Hepatocyte (in vitro differentiated cells): ENCODE measurements around the gene HPCAL1. TPM values are rescaled to one million over a fixed set of nuclear protein-coding genes. Genes with fewer than 3 reads are reported as not detected.
A peak's percentile ranks its signal among the peaks of the same experiment; 100 is the strongest.

Experiments used
- DNase-seq: peaks from one replicate; pipeline ENCODE4 v3.0.0-alpha.2; 2016; ENCODE audit warnings: low spot score
- H2AFZ ChIP-seq: fragments of 200-600 bp; sonication (generic); 2 replicates; pipeline ENCODE4 v1.6.0; 2016; ENCODE audit warnings: antibody characterized with exemption, mild to moderate bottlenecking
- H3K27ac ChIP-seq: fragments of 200-600 bp; sonication (generic); 2 replicates; pipeline ENCODE4 v1.5.1; 2016; ENCODE audit warnings: mild to moderate bottlenecking
- H3K27me3 ChIP-seq: fragments of 200-600 bp; sonication (generic); 2 replicates; pipeline ENCODE4 v1.6.1; 2016
- H3K36me3 ChIP-seq: fragments of 200-600 bp; sonication (generic); replicated peaks from 2 replicates; pipeline ENCODE4 v1.5.1; 2016; ENCODE audit warnings: low read depth; ENCODE audit not compliant: insufficient read depth
- H3K4me1 ChIP-seq: fragments of 200-600 bp; sonication (generic); 2 replicates; pipeline ENCODE4 v1.5.1; 2016; ENCODE audit warnings: mild to moderate bottlenecking, moderate library complexity; ENCODE audit not compliant: insufficient read depth
- H3K4me2 ChIP-seq: fragments of 200-600 bp; sonication (generic); 2 replicates; pipeline ENCODE4 v1.6.0; 2016
- H3K4me3 ChIP-seq: fragments of 200-600 bp; sonication (generic); 2 replicates; pipeline ENCODE4 v1.5.1; 2016; ENCODE audit warnings: mild to moderate bottlenecking
- H3K79me2 ChIP-seq: fragments of 200-600 bp; sonication (generic); 2 replicates; pipeline ENCODE4 v1.6.0; 2017; ENCODE audit warnings: mild to moderate bottlenecking
- H3K9me2 ChIP-seq: fragments of 200-600 bp; sonication (generic); replicated peaks from 2 replicates; pipeline ENCODE4 v1.6.0; 2017; ENCODE audit warnings: mild to moderate bottlenecking; ENCODE audit not compliant: insufficient read depth
- H3K9me3 ChIP-seq: fragments of 200-600 bp; sonication (generic); 2 replicates; pipeline ENCODE4 v1.5.1; 2016; ENCODE audit warnings: low read depth, mild to moderate bottlenecking
- H4K20me1 ChIP-seq: fragments of 200-600 bp; sonication (generic); 2 replicates; pipeline ENCODE4 v1.6.0; 2016; ENCODE audit warnings: mild to moderate bottlenecking; ENCODE audit not compliant: insufficient read depth, poor library complexity, severe bottlenecking
- EZH2 ChIP-seq: fragments of 200-600 bp; sonication (generic); IDR thresholded peaks from 2 replicates; pipeline ENCODE4 v1.6.1; 2016; ENCODE audit warnings: antibody characterized with exemption, mild to moderate bottlenecking, borderline replicate concordance
- EZH2phosphoT487 ChIP-seq: fragments of 200-600 bp; sonication (generic); IDR thresholded peaks from one replicate; pipeline ENCODE4 v1.6.1; 2018; ENCODE audit warnings: antibody characterized with exemption, mild to moderate bottlenecking, low read depth, moderate library complexity; ENCODE audit not compliant: unreplicated experiment, severe bottlenecking
- WGBS: methylation state at CpG from one replicate; pipeline ENCODE4 v1.1.6; 2016; ENCODE audit warnings: low lambda C conversion rate; ENCODE audit errors: missing lambda C conversion rate; 5-methylcytosine and 5-hydroxymethylcytosine counted together
- polyA plus RNA-seq: library from polyadenylated mRNA; unstranded; fragments of >200 nt; fragmentation: Nextera tagmentation; extraction: Ambion mirVana; gene quantifications from 2 replicates; pipeline ENCODE4 v1.2.1, GENCODE V29; 2016
- total RNA-seq: library from RNA; depleted of rRNA; stranded (reverse); fragments of >200 nt; gene quantifications from 2 replicates; pipeline ENCODE4 v1.2.3, GENCODE V29; 2014
- TF ChIP-seq, protein P1 (sequence below): fragments of 200-600 bp; sonication (generic); IDR thresholded peaks from 2 replicates; pipeline ENCODE4 v1.5.1; 2016; ENCODE audit warnings: antibody characterized with exemption, mild to moderate bottlenecking; ENCODE audit not compliant: poor library complexity

The HPCAL1 gene
- total and polyA plus RNA-seq, 2 experiments from 2014 or later: 22.5 to 39.1 TPM

DNA sequence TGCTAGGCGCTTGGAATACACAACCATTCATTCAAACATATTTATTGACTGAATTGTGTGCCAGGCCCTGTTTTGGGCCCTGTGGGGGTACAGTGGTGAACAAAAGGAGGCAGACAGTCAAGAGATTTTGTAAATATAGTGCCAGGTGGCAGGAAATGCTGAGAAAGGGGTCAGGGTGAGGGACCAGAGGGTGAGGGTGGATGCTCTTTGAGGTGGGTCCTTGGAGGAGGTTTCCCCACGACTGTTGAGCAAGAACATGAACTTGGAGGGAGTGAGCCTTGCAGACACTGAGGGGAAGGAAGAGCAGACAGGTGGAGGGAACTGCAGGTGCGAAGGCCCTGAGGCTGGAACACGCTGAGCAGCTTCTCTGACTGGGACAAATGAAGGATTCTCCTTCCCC, 104.7 kb downstream of the HPCAL1 start:
- H3K27ac ChIP-seq: peak overlapping the region; percentile 75
- H4K20me1 ChIP-seq: no peaks in the 10 kb centered on the region
- H3K4me3 ChIP-seq: no peak overlapping the region
- H3K4me2 ChIP-seq: no peak overlapping the region
- no peaks in the 10 kb centered on the region for H3K79me2 ChIP-seq
- no peaks in the 10 kb centered on the region for H3K9me3 ChIP-seq
- no peak for DNase-seq
- H3K27me3 ChIP-seq: no peaks in the 10 kb centered on the region
- H2AFZ ChIP-seq: no peak overlapping the region
- WGBS: 89% methylated on average over 4 of the region's 4 CpGs
- H3K4me1 ChIP-seq: peaks cover 13% of the 10 kb centered on the region
- H3K36me3 ChIP-seq: no peaks in the 10 kb centered on the region
- H3K9me2 ChIP-seq: no peaks in the 10 kb centered on the region
- TF ChIP-seq, protein P1, sequence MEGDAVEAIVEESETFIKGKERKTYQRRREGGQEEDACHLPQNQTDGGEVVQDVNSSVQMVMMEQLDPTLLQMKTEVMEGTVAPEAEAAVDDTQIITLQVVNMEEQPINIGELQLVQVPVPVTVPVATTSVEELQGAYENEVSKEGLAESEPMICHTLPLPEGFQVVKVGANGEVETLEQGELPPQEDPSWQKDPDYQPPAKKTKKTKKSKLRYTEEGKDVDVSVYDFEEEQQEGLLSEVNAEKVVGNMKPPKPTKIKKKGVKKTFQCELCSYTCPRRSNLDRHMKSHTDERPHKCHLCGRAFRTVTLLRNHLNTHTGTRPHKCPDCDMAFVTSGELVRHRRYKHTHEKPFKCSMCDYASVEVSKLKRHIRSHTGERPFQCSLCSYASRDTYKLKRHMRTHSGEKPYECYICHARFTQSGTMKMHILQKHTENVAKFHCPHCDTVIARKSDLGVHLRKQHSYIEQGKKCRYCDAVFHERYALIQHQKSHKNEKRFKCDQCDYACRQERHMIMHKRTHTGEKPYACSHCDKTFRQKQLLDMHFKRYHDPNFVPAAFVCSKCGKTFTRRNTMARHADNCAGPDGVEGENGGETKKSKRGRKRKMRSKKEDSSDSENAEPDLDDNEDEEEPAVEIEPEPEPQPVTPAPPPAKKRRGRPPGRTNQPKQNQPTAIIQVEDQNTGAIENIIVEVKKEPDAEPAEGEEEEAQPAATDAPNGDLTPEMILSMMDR: no peak
- TF ChIP-seq EZH2: no peak
- no peak for TF ChIP-seq EZH2phosphoT487

DNA sequence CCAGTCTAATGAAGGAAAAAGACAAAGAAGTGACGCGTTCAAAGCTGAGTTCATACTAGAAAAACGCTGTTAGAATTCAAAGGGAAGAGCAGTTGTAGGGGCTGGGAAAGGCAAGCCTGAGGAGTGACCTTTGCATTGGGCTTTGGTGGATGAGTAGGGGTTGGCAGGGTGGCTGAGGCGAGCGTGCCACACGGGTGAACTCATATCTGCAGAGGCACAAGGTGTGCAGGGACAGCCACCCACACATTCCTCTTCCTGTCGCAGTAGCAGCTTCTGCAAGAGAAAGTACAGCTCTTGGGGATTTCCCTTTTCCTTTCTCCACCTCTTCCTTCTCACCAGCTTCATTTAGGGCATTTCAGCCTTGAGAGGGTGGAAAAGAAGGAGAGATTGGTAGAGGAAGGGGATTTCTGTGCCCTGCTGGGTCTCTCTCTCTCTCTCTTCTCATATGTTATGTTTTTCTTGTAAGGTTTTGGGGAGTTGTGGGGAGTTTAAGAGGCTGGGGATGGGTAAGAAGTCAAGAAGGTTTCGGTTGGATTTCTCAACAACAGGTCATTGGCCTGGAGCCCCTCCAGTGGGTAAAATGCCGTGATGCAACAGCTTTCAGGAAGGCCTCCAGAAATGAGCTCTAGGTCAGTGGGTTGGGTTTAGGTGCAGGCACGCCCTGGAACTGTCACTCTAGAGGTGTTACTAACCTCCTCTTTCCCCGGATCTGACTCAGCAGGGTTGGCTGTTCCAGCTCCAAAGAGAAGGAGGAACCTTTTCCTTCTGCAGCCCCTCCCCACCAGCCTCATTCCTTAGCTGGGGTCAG, 105.3 kb downstream of the HPCAL1 start:
- WGBS: 62% methylated on average over 11 of the region's 11 CpGs

DNA sequence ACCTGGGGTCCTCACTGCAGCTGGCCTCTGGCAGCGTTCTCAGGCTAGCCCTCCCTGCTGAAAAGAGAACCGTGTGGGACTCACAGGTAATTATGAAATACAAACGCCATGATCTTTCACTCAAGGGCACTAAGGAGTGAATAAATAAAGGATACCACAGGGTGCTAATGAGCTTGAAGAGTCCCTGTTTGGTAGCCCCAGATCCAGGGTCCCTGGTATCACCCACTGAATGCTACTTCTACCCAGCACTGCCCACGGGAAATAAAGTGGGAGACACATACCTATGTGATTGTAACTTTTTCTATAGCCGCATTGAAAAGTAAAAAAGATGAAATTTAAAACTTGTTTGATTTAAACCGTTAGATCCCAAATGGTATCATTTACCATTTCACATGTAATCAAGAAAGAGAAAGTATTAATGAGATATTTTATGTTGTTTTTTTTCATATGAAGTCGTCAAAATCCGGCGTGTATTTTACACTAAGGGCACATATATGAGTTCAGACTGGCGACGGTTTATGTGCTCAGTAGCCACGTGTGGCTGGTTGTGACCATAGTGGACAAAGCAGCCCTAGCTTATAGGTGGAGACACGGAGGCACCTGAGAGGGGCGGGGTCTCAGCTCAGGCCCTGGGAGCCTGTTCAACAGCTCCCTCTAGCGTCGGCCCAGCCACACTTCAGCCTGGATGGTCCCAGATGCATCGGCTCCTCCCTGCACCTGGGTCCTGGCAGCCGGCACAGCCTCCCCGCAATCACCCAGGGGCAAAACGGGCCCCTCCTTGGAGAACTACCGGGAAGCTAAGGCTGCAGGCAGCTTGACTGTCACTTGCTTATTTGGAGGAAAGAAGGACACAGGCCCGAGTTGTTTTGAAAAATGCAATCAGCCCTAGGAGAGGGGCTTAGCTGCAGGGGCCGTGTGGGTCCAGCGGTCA, 106.2 kb downstream of the HPCAL1 start:
- Histone ChIP-seq H3K27me3 (no peaks in the 10 kb centered on the region), H3K79me2 (no peaks in the 10 kb centered on the region), H4K20me1 (no peaks in the 10 kb centered on the region), H3K4me3 (no peak overlapping the region), H3K4me1 (peaks cover 15% of the 10 kb centered on the region), H3K36me3 (no peaks in the 10 kb centered on the region), H3K4me2 (peak overlapping the region; percentile 59), H2AFZ (no peak overlapping the region), H3K27ac (peak overlapping the region; percentile 75), H3K9me3 (no peaks in the 10 kb centered on the region), H3K9me2 (no peaks in the 10 kb centered on the region)
- TF ChIP-seq EZH2phosphoT487: no peak
- TF ChIP-seq, protein P1: peak; percentile 97
- DNase-seq: peak; percentile 93
- 26% methylated on average over 24 of the region's 24 CpGs for WGBS

More for the DNA sequence above, 105.3 kb downstream of the HPCAL1 start:
- Histone ChIP-seq H3K4me2 (peak overlapping the region; percentile 59), H3K27me3 (no peaks in the 10 kb centered on the region), H3K9me2 (no peaks in the 10 kb centered on the region), H3K4me1 (peaks cover 12% of the 10 kb centered on the region), H3K27ac (peak overlapping the region; percentile 75), H2AFZ (no peak overlapping the region), H3K36me3 (no peaks in the 10 kb centered on the region), H4K20me1 (no peaks in the 10 kb centered on the region), H3K79me2 (no peaks in the 10 kb centered on the region), H3K4me3 (no peak overlapping the region), H3K9me3 (no peaks in the 10 kb centered on the region)
- DNase-seq: peak; percentile 76
- TF ChIP-seq, protein P1: no peak
- no peak for TF ChIP-seq EZH2
